Spleen (tissue), 7 donors: ENCODE measurements around the gene KIF16B.

Experiments used
- POLR2A ChIP-seq, 3 donors: fragments of 450-650 bp; IDR thresholded peaks; one replicate each; pipeline ENCODE4 v1.5.1; 2017; ENCODE audit warnings: antibody characterized with exemption in 3 of 3, mild to moderate bottlenecking in 1 of 3
- POLR2AphosphoS5 ChIP-seq, 3 donors: sonication (generic); formaldehyde crosslinking; IDR thresholded peaks; one replicate each; pipeline ENCODE4 v1.5.1; 2017; ENCODE audit warnings: antibody characterized with exemption in 3 of 3
- TF ChIP-seq, protein P1 (sequence below), 11 experiments: fragments of 200-600 bp in 7 of 11; fragments of 450-650 bp in 4 of 11; sonication (generic) in 4 of 11; IDR thresholded peaks in 8 of 11; conservative IDR thresholded peaks in 3 of 11; 1 replicate in 7 of 11; 2 replicates in 4 of 11; pipeline versions ENCODE4 v1.4.0 to v1.8.0; 2016 to 2021; ENCODE audit warnings: antibody characterized with exemption in 11 of 11, inconsistent platforms in 4 of 11, mild to moderate bottlenecking in 1 of 11
- donor health status: DM: no; HTN: no; CAD: no; lungs with moderate emphysema.
- donor health status: DM: no; HTN: no; CAD: no.
- donor health status: DM: no; HTN: no; CAD: no.

- TF ChIP-seq, protein P1, sequence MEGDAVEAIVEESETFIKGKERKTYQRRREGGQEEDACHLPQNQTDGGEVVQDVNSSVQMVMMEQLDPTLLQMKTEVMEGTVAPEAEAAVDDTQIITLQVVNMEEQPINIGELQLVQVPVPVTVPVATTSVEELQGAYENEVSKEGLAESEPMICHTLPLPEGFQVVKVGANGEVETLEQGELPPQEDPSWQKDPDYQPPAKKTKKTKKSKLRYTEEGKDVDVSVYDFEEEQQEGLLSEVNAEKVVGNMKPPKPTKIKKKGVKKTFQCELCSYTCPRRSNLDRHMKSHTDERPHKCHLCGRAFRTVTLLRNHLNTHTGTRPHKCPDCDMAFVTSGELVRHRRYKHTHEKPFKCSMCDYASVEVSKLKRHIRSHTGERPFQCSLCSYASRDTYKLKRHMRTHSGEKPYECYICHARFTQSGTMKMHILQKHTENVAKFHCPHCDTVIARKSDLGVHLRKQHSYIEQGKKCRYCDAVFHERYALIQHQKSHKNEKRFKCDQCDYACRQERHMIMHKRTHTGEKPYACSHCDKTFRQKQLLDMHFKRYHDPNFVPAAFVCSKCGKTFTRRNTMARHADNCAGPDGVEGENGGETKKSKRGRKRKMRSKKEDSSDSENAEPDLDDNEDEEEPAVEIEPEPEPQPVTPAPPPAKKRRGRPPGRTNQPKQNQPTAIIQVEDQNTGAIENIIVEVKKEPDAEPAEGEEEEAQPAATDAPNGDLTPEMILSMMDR (IDR thresholded peaks at IDR 0.05 in 8 of 11, conservative IDR thresholded peaks at IDR 0.05 in 3 of 11) = no peak
- TF ChIP-seq POLR2A (IDR thresholded peaks at IDR 0.05) (no peak), POLR2AphosphoS5 (IDR thresholded peaks at IDR 0.05) (no peak)
Observed at GRCh38 chr20:16533502-16533901, 39.7 kb downstream of the KIF16B start.
